Measurements from ENCODE around the gene LMCD1.

Gene LMCD1

GRCh38 chr3:8538223-8538622 lies 36.6 kb downstream of the LMCD1 start:
- DNase-seq, result no peak

DNA sequence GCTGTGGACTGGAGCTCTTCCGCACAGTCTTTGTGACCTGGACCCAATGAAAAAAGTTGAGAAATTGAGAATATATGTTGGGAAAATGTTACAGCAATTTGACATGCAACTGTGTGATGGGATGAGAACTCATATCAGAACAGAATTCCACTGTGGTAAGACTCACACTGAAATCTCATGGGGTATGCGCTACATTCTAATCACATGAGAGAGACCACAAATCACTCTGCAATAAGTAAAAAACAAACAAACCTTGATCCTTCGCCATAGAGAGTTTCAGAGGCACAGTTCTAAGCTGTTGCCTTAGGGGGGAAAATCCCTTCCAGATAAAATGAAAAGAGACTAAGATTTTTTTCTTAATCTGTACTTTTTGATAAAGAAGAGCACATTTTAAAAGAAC lies 37.3 kb downstream of the LMCD1 start:
- DNase-seq, result no peak

DNA sequence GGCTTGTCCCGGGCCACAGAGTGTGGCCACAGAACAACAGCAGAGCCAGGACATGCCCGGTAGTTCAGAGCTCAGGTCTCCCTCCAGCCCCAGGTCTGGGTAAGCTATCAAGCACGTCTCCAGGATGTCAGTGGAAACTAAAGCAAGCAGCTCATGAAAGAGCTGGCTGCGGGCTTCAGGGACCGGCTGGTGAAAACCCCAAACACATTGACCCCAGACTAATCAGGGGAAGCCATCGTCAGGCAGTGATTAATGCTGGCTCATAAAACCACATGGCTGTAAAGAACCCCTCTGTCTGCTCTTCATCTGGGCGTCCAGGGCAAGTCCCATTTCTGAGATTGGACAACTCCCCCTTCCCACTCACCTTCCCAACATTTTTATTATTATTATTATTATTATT lies 37.8 kb downstream of the LMCD1 start:
- DNase-seq, result no peak

GRCh38 chr3:8540456-8540855 lies 38.8 kb downstream of the LMCD1 start:
- DNase-seq, result no peak

DNA sequence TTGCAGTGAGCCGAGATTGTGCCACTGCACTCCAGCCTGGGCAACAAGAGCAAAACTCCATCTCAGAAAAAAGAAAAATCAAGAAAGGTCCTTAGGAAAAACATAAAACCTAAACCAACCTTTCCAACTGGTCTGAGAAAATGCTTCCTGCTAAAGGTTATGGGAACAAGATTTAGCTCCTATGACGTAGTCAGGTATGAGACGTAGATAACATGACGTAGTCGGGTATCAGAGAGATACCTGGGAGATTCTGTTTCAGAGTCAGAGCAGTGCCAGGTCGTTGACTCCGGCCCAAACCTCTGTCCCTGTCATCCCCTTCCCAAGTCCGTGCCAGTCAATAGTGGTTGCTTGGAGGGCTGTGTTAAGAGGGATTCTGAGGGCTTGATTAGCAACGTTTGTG lies 39.9 kb downstream of the LMCD1 start:
- no peak for DNase-seq

GRCh38 chr3:8542190-8543135 lies 40.8 kb downstream of the LMCD1 start:
- no peak for DNase-seq

DNA sequence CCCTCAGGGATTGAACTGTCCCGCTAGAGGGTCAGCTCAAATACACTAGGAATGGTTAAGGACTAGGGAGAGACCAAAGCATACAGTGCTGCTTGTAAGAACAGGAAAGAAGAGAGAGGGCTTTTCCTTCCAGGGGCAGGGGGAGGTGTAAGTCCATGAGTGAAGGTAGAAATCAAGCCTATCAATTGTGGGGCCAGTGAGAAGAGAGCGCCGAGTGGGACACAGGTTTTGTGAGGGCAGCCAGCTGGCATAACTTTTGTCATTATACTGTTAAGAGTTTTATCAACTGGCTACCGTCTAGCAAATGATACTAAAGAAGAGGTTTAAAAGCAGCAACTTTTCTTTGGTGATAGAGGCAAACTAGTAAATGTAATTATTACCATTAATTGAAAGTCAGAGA lies 45.0 kb downstream of the LMCD1 start:
- no peak for DNase-seq

- DNase-seq, result no peak
Observed at GRCh38 chr3:8548502-8549275, 47.1 kb downstream of the LMCD1 start.

DNA sequence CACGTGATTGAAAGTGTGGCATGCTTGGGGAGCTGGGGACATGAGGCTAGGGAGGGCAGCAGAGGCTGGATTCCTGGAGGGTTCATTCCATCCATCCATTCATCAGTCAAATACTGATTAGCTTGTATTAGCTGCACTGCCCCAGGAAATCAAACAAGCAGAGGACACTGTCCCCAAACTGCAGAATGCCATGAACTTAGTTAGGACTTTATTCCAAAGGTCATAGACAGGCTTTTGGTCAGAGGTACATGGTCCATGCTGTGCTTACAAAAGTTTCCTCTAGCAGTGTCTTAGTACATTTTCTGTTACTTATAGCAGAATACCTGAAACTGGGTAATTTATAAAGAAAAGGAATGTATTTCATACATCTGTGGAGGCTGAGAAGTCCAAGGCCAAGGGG lies 47.7 kb downstream of the LMCD1 start:
- DNase-seq, result no peak

DNA sequence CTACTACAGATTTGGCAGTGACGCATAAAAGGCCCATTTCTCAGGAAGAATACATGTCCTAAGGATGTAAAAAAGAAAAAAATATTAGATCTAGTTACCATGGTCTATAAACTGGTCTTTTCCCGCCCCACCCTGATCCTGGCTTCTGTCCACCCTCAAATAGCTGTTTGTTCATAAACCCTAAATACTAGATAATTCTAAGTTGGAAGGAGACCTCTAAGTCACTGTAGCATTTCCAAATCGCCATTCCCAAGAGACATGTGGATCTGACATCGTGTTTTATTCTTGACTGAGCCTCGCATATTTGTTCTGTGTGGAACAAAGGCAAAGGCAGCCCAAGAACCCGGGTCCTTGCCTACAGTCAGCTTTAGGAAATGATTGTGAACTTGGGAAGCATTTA lies 49.0 kb downstream of the LMCD1 start:
- no peak for DNase-seq

DNA sequence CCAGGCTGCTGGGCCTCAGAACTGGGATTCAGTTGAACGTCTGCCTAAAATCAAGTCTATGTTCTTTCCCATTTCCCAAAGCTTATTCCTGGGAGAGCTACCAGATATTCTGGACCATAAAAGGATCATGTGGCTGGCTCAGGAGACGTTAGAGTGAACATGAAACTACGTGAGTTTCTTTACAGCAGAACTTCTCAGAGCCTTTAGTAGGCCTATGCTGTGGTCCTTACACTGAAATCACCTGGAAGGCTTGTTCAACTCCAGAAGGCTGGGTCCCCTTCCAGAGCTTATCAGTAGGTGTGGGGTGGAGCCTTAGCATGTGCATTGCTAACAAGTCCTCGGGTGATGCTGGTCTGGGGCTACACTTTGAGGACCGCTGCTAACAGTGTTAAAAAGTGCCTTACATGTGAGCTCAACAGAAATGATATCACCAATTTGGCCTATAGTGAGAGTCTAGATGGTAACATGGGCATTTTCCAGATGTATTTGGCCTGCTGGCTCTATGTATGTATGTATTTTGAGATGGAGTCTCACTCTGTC lies 50.7 kb downstream of the LMCD1 start:
- no peak for DNase-seq

DNA sequence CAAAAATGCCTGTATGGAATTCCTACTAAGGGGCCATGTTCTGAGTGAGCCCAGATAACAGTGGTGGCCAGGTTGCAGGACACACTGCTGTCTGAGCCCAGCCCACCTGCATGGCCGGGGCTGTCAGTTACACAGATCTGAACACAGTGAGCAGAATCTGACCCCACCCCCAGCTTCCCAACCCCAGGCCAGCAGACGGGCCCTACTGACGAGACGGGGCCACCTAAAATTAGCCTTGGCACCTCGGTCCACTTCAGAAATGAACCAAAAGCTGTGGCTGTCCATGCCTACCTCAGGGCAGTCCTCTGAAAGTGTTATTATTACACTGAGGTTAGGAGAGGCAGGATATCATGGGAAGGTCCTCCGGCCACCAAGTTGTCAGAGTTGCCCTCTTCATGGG lies 51.8 kb downstream of the LMCD1 start:
- no peak for DNase-seq

DNA sequence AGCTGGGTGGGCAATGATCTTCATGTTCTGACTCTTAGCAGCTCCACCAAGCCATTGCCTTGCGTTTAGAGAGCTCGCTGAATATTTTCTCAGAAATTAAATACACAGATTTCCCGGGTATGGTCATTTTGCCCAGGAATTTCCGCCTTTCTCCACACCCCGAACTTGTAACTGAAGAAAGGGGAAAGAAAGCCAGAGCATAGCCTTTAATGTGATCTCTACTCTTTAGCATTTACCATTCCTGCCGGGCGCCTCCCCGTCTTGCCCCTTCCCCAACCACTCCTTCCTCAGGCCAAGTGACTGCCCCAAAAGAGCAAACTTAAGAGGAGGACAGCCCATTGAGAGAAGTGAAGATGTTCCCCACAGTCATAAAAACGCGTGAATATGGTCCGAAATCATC lies 53.1 kb downstream of the LMCD1 start:
- no peak for DNase-seq

- peak; percentile 81 for DNase-seq
Observed at GRCh38 chr3:8555113-8555661, 53.6 kb downstream of the LMCD1 start.

GRCh38 chr3:8555725-8556472 lies 54.3 kb downstream of the LMCD1 start:
- peak; percentile 59 for DNase-seq

- DNase-seq, result no peak
Observed at GRCh38 chr3:8556473-8556869, 54.8 kb downstream of the LMCD1 start.

DNA sequence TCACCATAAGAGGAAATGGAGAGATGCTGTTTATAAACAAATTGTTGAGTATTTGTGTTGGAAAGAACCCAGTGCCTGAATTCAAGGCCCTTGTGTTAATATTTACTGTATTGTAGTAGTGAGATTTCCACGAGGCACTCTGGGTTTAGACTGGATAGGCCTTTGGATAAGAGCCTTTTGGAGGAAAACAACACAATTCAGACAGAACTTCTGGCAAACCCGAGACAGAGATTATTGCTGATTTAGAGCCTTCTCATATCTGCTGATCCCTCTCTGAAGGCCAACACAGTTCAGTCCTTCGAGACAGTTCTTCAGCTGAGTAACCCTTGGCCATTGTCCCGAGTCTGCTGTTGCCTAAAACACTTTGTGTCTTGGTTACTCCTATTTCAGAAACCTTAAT lies 55.7 kb downstream of the LMCD1 start:
- no peak for DNase-seq

GRCh38 chr3:8558645-8559044 lies 57.0 kb downstream of the LMCD1 start:
- no peak for DNase-seq

GRCh38 chr3:8559351-8559750 lies 57.7 kb downstream of the LMCD1 start:
- DNase-seq, result no peak

DNA sequence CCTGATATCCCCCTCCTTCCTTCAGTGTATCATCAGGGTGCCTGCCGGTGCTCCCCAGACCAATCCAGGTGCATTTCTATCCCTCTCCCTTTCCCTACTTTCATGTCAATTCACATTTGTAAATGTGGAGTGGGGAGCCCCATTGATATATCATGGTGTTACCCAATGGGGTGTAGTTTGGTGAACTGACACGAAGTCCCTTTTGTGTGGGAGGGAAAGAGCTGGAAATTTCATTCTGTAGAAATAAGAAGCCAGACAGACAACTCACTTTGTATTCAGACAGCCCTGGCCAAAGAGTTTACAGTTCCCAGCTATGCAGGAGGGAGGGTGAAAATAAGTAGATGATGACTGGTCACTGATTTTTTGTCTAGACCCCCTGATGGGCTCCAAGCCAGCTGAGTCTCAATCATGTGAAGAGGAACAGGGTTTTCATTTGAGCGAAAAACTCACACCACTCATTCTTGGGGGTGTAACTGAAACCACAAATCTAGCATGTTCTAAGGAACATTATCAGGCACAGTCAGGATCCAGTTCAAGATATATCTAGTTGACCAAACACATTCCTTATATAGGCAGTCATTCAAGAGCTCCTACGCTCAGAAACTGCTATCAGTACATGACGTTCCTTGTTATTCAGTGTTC lies 58.9 kb downstream of the LMCD1 start:
- DNase-seq, result peak; percentile 5

GRCh38 chr3:8561370-8561769 lies 59.7 kb downstream of the LMCD1 start:
- DNase-seq, result no peak

DNA sequence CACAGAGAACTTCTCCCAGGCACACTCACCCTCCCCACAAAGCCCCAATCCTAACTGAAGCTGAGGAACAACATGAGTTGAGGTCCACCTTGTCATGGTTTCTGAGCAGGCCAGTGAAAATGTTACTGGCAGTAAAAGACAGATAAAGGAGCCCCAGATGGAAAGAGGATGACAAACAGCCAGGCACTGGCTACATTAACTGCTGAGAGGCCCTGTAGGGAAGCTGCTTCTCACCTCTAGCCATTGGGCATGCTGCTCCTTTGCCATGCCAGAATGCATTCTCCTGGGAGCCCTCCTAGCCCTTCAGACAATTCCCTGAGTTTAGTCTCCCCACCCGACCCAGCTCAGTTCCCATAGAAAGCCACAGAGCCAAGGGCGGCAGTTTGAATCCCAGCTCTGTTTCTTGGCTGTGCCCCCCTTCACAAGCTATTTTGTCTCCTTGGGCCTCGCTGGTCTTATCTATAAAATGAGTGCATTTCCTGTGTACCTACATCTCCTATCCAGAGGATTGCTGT lies 60.5 kb downstream of the LMCD1 start:
- no peak for DNase-seq
